GM12891 (cell line): ENCODE data around the gene BTD.

Experiments
- DNase-seq: peaks from one replicate; pipeline ENCODE4 v3.0.0; 2011; ENCODE audit warnings: low spot score; ENCODE audit not compliant: insufficient read length
- FAIRE-seq: peaks from 2 replicates; lab custom pipeline; 2011; peaks lifted over from hg19 to GRCh38; lab: Jason Lieb, UNC
- PAX5 ChIP-seq: IDR thresholded peaks from 2 replicates; pipeline ENCODE4 v1.6.1; 2011; ENCODE audit warnings: low read length, moderate library complexity, mild to moderate bottlenecking; ENCODE audit not compliant: insufficient read depth, severe bottlenecking
- POLR2A ChIP-seq: IDR thresholded peaks from 2 replicates; pipeline ENCODE4 v1.6.1; 2011; ENCODE audit warnings: low read depth, low read length, control low read depth
- POLR2AphosphoS5 ChIP-seq: IDR thresholded peaks from 2 replicates; pipeline ENCODE4 v1.6.1; 2011; ENCODE audit warnings: low read depth, low read length, control low read depth
- POU2F2 ChIP-seq: IDR thresholded peaks from 2 replicates; pipeline ENCODE4 v1.6.1; 2011; ENCODE audit warnings: low read depth, mild to moderate bottlenecking, control low read depth, low read length, moderate library complexity
- SPI1 ChIP-seq: IDR thresholded peaks from 2 replicates; pipeline ENCODE4 v1.6.1; 2011; ENCODE audit warnings: low read depth, low read length, control low read depth
- TAF1 ChIP-seq: IDR thresholded peaks from 2 replicates; pipeline ENCODE4 v1.6.1; 2011; ENCODE audit warnings: low read depth, low read length, control low read depth

BTD gene

GRCh38 chr3:15649341-15649740 lies 47.8 kb downstream of the BTD start:
- TF ChIP-seq POU2F2 (no peak), POLR2AphosphoS5 (no peak), TAF1 (no peak), SPI1 (no peak), POLR2A (no peak), PAX5 (no peak)
- DNase-seq (no peak), FAIRE-seq (no peak)

- TF ChIP-seq SPI1: no peak
- TF ChIP-seq PAX5: no peak
- TF ChIP-seq POLR2AphosphoS5: no peak
- peak; percentile 61; the same call in 1 of the 2 replicates for TF ChIP-seq POU2F2
- TF ChIP-seq POLR2A: no peak
- TF ChIP-seq TAF1: no peak
- FAIRE-seq (peak; percentile 54), DNase-seq (no peak)
These were observed 48.3 kb downstream of the BTD start for GRCh38 chr3:15649858-15650257.

DNA sequence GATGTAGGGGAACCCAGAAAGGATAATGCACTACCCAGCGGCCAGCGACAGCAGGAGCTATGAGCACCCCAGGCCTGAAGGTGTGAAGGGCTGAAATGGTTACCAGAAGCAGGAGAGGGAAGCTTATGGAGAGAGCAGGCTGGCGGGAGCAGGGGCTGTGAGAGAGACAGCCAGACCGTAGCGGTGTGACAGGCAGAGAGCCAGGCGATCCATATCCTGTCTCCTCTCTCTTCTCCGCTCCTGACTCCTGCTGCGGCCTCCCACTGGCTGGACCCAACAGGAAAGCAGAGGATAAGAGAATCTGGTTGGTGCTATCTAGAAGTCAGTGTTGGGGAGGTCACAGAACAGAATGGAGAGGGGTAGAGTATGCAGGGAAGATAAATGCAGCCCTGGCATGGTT lies 49.9 kb downstream of the BTD start:
- FAIRE-seq: no peak
- TF ChIP-seq SPI1: no peak
- TF ChIP-seq POLR2A: no peak
- TF ChIP-seq POLR2AphosphoS5: no peak
- TF ChIP-seq POU2F2: no peak
- TF ChIP-seq PAX5: no peak
- no peak for TF ChIP-seq TAF1
- DNase-seq: no peak

- FAIRE-seq: no peak
- TF ChIP-seq POLR2AphosphoS5 (no peak), PAX5 (no peak), POU2F2 (no peak), POLR2A (no peak), SPI1 (no peak), TAF1 (no peak)
- DNase-seq: no peak
These were observed 51.8 kb downstream of the BTD start for GRCh38 chr3:15653321-15653720.

DNA sequence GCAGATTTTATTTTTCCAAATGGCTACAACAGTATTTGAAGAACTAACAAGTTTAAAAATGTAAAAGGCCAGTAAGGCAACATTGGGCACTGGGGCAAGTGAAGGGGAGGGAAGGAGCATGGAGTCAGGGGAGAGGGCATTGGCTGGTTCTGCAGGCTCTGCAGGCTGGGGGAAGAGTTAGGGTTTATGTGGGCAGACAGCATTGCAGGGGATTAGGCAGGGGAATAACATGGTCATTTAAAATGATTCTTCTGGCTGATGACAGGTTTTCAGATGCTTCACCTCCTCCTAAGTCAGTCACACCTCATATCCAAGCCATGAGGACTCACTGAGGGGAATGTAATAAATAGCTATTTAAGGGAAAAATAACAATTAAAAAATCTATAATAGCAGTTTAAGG lies 52.6 kb downstream of the BTD start:
- TF ChIP-seq TAF1 (no peak), PAX5 (no peak), POU2F2 (no peak), POLR2AphosphoS5 (no peak), POLR2A (no peak), SPI1 (no peak)
- FAIRE-seq (no peak), DNase-seq (no peak)

DNA sequence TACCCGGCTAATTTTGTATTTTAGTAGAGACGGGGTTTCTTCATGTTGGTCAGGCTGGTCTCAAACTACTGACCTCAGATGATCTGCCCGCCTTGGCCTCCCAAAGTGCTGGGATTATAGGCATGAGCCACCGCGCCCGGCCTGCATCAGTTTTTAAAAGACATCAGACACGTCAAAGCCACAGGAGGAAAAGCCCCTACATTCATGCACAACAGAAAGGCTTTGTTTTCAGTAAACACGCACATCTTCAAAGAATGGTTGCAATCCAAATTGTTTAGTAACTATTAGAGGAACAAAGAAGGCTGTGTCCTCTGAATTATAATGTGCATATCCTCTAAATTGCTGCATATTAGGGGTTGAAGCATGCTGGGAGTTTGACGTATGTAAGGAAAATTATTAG lies 53.3 kb downstream of the BTD start:
- FAIRE-seq (no peak), DNase-seq (no peak)
- TF ChIP-seq TAF1: no peak
- no peak for TF ChIP-seq POLR2A
- no peak for TF ChIP-seq SPI1
- TF ChIP-seq POLR2AphosphoS5: no peak

DNA sequence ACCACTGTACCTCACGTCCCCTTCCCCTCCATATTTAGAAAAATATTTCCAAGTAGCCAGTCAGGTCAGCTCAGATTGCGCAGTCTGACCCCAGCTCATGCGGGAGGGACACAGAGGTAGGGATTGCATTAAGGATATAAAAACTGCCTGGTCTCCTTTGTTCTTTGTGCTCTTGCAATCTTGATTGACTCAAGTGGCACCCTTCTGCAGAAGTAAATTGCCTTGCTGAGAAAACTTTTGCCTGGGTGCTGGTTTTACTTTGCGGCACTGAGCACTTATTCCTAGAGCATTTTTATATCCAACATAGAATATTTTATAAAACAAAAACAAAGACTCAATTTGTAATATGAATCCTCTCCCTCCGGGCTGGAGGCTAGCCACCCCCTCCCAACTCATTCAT lies 54.8 kb downstream of the BTD start:
- TF ChIP-seq TAF1 (no peak), SPI1 (no peak), POU2F2 (no peak), POLR2A (no peak), POLR2AphosphoS5 (no peak), PAX5 (no peak)
- no peak for FAIRE-seq
- DNase-seq: no peak

GRCh38 chr3:15657016-15657415 lies 55.5 kb downstream of the BTD start:
- FAIRE-seq (no peak), DNase-seq (no peak)
- TF ChIP-seq PAX5: no peak
- TF ChIP-seq TAF1: no peak

DNA sequence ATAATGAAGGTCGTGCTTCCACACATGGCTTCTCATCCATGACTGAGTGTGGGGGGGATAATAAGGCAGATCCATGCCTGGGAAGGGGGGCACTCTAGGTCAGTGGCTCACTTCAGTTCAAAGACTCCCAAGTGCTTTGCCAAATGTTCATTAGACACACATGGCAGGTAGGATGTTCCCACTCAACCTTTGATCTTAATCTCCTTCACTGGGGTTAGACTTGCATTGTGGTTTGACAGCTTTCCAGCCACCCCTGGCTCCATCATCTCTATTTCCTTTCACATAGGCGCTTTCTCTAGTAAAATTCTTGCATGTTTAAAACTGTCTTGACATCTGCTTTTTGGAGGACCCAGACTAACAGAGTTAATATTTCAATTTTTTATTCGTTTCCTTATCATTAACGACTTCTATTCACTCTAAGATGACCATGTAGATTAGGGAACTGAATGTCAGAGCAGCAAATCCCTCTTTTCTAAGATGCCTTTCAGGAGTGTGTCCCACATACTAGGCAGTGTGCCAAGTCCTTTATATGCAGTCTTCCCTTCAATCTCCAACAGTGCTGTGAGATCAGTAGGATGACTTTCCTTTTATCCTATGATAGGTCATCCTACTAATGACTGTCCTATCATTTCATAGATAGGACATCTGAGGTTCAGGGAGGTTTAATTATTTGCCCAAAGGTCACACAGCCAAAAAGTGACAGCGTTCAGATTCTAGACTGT lies 57.9 kb downstream of the BTD start:
- TF ChIP-seq PAX5 (no peak), SPI1 (no peak), POLR2AphosphoS5 (no peak), POU2F2 (no peak), TAF1 (no peak), POLR2A (no peak)
- FAIRE-seq (no peak), DNase-seq (no peak)
